Smooth muscle cell (in vitro differentiated cells): ENCODE results near the gene ICE2. TPM values are rescaled to one million over a fixed set of nuclear protein-coding genes. Genes with fewer than 3 reads are reported as not detected.

Experiments used
- DNase-seq: peaks from one replicate; lab custom pipeline; 2025; ENCODE audit not compliant: unreplicated experiment; lab: John Stamatoyannopoulos, UW
- H2AFZ ChIP-seq: fragments of 200-600 bp; sonication (generic); 2 replicates; pipeline ENCODE4 v1.6.0; 2016; ENCODE audit warnings: antibody characterized with exemption, low read depth, mild to moderate bottlenecking
- H3F3A ChIP-seq: fragments of 200-600 bp; sonication (generic); 2 replicates; pipeline ENCODE4 v1.6.0; 2017; ENCODE audit warnings: antibody characterized with exemption, low read depth
- H3K27ac ChIP-seq: fragments of 200-600 bp; sonication (generic); 2 replicates; pipeline ENCODE4 v1.5.1; 2016; ENCODE audit warnings: low read depth, mild to moderate bottlenecking
- H3K27me3 ChIP-seq: fragments of 200-600 bp; sonication (generic); 2 replicates; pipeline ENCODE4 v1.6.1; 2016; ENCODE audit warnings: low read depth, mild to moderate bottlenecking
- H3K36me3 ChIP-seq: fragments of 200-600 bp; sonication (generic); 2 replicates; pipeline ENCODE4 v1.5.1; 2016; ENCODE audit warnings: low read depth
- H3K4me1 ChIP-seq: fragments of 200-600 bp; sonication (generic); 2 replicates; pipeline ENCODE4 v1.5.1; 2016; ENCODE audit warnings: low read depth
- H3K4me2 ChIP-seq: fragments of 200-600 bp; sonication (generic); 2 replicates; pipeline ENCODE4 v1.6.0; 2016; ENCODE audit warnings: mild to moderate bottlenecking
- H3K4me3 ChIP-seq: fragments of 200-600 bp; sonication (generic); 2 replicates; pipeline ENCODE4 v1.5.1; 2016; ENCODE audit warnings: mild to moderate bottlenecking
- H3K79me2 ChIP-seq: fragments of 200-600 bp; sonication (generic); 2 replicates; pipeline ENCODE4 v1.6.0; 2016; ENCODE audit warnings: low read depth, mild to moderate bottlenecking
- H3K9ac ChIP-seq: fragments of 200-600 bp; sonication (generic); 2 replicates; pipeline ENCODE4 v1.6.0; 2016; ENCODE audit warnings: low read depth
- H3K9me3 ChIP-seq: fragments of 200-600 bp; sonication (generic); replicated peaks from 2 replicates; pipeline ENCODE4 v1.5.1; 2016; ENCODE audit warnings: low read depth
- H4K20me1 ChIP-seq: fragments of 200-600 bp; sonication (generic); 2 replicates; pipeline ENCODE4 v1.6.0; 2016; ENCODE audit warnings: low read depth
- CTCF ChIP-seq: fragments of 200-600 bp; sonication (generic); IDR thresholded peaks from 2 replicates; pipeline ENCODE4 v1.5.1; 2017; ENCODE audit warnings: borderline replicate concordance, mild to moderate bottlenecking, antibody characterized with exemption; ENCODE audit not compliant: insufficient read depth, poor library complexity, severe bottlenecking
- WGBS: methylation state at CpG from one replicate; pipeline ENCODE4 v1.1.7; 2016; ENCODE audit warnings: low lambda C conversion rate; 5-methylcytosine and 5-hydroxymethylcytosine counted together
- polyA plus RNA-seq: library from polyadenylated mRNA; unstranded; fragments of >200 nt; fragmentation: Nextera tagmentation; extraction: Ambion mirVana; gene quantifications from 2 replicates; pipeline ENCODE4 v1.2.1, GENCODE V29; 2016
- total RNA-seq: library from RNA; depleted of rRNA; stranded (reverse); fragments of >200 nt; gene quantifications from 2 replicates; pipeline ENCODE4 v1.2.3, GENCODE V29; 2014

Gene ICE2
- total and polyA plus RNA-seq, 2 experiments from 2014 or later, result 15.2 to 17.3 TPM

GRCh38 chr15:60392986-60393790, 85.8 kb downstream of the ICE2 start:
- Histone ChIP-seq H2AFZ (no peak overlapping the region), H3K4me3 (peak overlapping the region; percentile 98)
- 9% methylated on average over 9 of the region's 9 CpGs for WGBS

GRCh38 chr15:60392601-60392985, 86.3 kb downstream of the ICE2 start:
- Histone ChIP-seq H3K4me3 (peak overlapping the region; percentile 98), H3K27ac (peak overlapping the region; percentile 99), H3K4me1 (peaks cover 59% of the 10 kb centered on the region), H3K36me3 (no peaks in the 10 kb centered on the region), H3K27me3 (no peaks in the 10 kb centered on the region), H3K9ac (peak overlapping the region; percentile 99), H3F3A (peaks cover 65% of the 10 kb centered on the region), H3K9me3 (no peaks in the 10 kb centered on the region), H3K4me2 (peak overlapping the region; percentile 89), H4K20me1 (peaks cover 97% of the 10 kb centered on the region), H3K79me2 (peaks cover 96% of the 10 kb centered on the region), H2AFZ (no peak overlapping the region)
- DNase-seq, result no peak
- WGBS, result 1% methylated on average over 3 of the region's 3 CpGs
- no peak for TF ChIP-seq CTCF

More at GRCh38 chr15:60392986-60393790, 85.8 kb downstream of the ICE2 start:
- Histone ChIP-seq H3K27ac (peak overlapping the region; percentile 99), H3F3A (peaks cover 65% of the 10 kb centered on the region), H4K20me1 (peaks cover 91% of the 10 kb centered on the region), H3K4me2 (peak overlapping the region; percentile 89), H3K79me2 (peaks cover 92% of the 10 kb centered on the region), H3K36me3 (no peaks in the 10 kb centered on the region), H3K27me3 (no peaks in the 10 kb centered on the region), H3K4me1 (peaks cover 59% of the 10 kb centered on the region), H3K9ac (peak overlapping the region; percentile 99), H3K9me3 (no peaks in the 10 kb centered on the region)
- no peak for DNase-seq
- TF ChIP-seq CTCF, result no peak

DNA sequence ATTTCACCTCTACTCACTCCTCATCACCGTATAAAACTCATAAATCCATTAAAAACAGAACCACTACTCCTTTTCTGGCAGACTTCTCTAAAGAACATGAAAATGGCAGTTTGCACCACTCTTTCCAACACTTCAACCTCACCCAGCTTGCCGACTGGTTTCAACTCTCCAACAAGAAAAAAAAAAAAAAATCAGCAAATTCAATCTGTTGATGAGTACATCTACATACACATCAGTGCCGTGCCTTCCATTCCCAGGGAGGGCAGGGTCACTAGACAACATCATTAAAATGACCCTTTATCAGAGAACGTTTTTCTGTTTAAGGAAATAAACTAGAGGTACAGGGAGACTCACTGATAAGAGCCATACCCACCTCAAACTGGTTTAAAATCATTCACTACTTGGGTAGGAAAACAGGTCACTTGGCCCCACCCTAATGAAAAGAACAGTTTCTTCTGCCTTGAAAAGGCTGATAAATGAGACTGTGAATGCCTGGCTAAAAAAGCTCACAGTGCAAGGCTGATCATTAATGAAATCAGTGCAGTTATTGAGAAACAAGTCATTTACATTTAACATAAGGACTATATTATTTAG, 87.1 kb downstream of the ICE2 start:
- H3F3A ChIP-seq, result peaks cover 62% of the 10 kb centered on the region
- H4K20me1 ChIP-seq, result peaks cover 100% of the 10 kb centered on the region
- no peaks in the 10 kb centered on the region for H3K27me3 ChIP-seq
- WGBS, result 9% methylated on average over 4 of the region's 4 CpGs
- peaks cover 59% of the 10 kb centered on the region for H3K4me1 ChIP-seq
- H3K4me2 ChIP-seq, result peak overlapping the region; percentile 89
- peak overlapping the region; percentile 99 for H3K9ac ChIP-seq
- H3K4me3 ChIP-seq, result peak overlapping the region; percentile 98
- H2AFZ ChIP-seq, result no peak overlapping the region
- peaks cover 96% of the 10 kb centered on the region for H3K79me2 ChIP-seq
- TF ChIP-seq CTCF, result no peak
- H3K36me3 ChIP-seq, result no peaks in the 10 kb centered on the region
- H3K27ac ChIP-seq, result peak overlapping the region; percentile 99
- no peak for DNase-seq
- no peaks in the 10 kb centered on the region for H3K9me3 ChIP-seq
